Thyroid gland (tissue), 4 donors: ENCODE results near the gene RCCD1. TPM values are rescaled to one million over a fixed set of nuclear protein-coding genes. Genes with fewer than 3 reads are reported as not detected.

Source experiments
- DNase-seq, 2 donors: peaks; one replicate each; pipeline ENCODE4 v3.0.0-alpha.2; 2019
- H3K27ac ChIP-seq, 3 donors: fragments of 200-600 bp; sonication (generic); 1 replicate in 2 of 3; 2 replicates in 1 of 3; pipeline ENCODE4 v1.5.1; 2016 to 2019; ENCODE audit warnings: mild to moderate bottlenecking in 1 of 3, moderate library complexity in 1 of 3
- H3K27me3 ChIP-seq: fragments of 200-600 bp; sonication (generic); one replicate; pipeline ENCODE4 v1.5.1; 2019
- H3K36me3 ChIP-seq, 2 donors: fragments of 200-600 bp; sonication (generic); one replicate each; pipeline ENCODE4 v1.5.1; 2016 to 2019
- H3K4me1 ChIP-seq, 2 donors: fragments of 200-600 bp; sonication (generic); one replicate each; pipeline ENCODE4 v1.5.1; 2017 to 2019
- H3K4me3 ChIP-seq, 3 donors: fragments of 200-600 bp; sonication (generic); replicated peaks in 1 of 3; 1 replicate in 2 of 3; 2 replicates in 1 of 3; pipeline ENCODE4 v1.5.1; 2016; ENCODE audit warnings: mild to moderate bottlenecking in 1 of 3
- H3K9me3 ChIP-seq: fragments of 200-600 bp; sonication (generic); one replicate; pipeline ENCODE4 v1.5.1; 2017
- CTCF ChIP-seq, 6 experiments: fragments of 200-600 bp in 3 of 6; fragments of 450-650 bp in 3 of 6; sonication (generic) in 3 of 6; IDR thresholded peaks; one replicate each; pipeline ENCODE4 v1.5.1; 2016 to 2019; ENCODE audit warnings: antibody characterized with exemption in 6 of 6, mild to moderate bottlenecking in 2 of 6, inconsistent platforms in 1 of 6, moderate library complexity in 1 of 6
- POLR2A ChIP-seq, 2 donors: fragments of 450-650 bp; IDR thresholded peaks; one replicate each; pipeline ENCODE4 v1.6.1; 2017; ENCODE audit warnings: antibody characterized with exemption in 2 of 2, mild to moderate bottlenecking in 2 of 2, moderate library complexity in 1 of 2
- WGBS, 2 donors: methylation state at CpG; one replicate each; pipeline ENCODE4 v1.1.5; 2017; 5-methylcytosine and 5-hydroxymethylcytosine counted together
- intact Hi-C: fragments of 100-400 bp; cut with DNase I; formaldehyde crosslinking; loops from one replicate; pipeline ENCODE4 v1.15.1; 2023
- total RNA-seq, 4 donors: library from RNA; depleted of rRNA; stranded (reverse); fragments of >200 nt; gene quantifications; one replicate each; pipeline ENCODE4 v1.2.3, GENCODE V29; 2016

Gene RCCD1
- total RNA-seq, 4 donors from 2014 or later: 7.6 to 15.2 (median 9.9) TPM

DNA sequence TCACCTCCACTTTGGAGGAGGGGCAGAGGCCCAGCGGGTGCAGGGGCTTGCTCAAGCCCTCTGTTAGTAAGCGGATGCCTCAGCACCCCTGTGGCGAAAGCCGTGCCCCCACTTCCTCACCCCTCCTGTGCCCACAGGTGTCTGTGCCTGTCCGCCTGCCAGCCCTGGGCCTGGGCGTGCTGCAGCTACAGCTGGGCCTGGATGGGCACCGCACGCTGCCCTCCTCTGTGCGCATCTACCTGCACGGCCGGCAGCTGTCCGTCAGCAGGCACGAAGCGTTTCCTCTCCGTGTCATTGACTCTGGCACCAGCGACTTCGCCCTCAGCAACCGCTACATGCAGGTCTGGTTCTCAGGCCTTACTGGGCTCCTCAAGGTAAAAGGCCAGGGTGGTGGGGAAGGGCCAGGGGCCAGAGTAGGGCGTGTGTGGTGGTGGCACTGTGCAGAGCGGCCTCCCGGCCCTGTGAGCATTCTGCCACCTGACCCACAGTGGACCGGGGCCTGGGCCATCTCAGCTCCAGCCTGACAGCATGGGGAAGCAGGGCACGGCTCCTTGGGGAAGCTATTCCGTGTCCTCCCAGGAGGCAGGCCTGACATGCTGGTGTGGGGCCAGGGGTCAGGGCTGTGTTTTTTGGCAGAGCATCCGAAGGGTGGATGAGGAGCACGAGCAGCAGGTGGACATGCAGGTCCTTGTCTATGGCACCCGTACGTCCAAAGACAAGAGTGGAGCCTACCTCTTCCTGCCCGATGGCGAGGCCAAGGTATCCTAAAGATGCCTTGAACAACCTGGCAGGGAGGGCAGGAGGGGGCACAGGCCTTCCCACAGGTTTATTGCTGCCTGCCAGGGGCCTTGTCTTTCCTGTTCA, 42.5 kb upstream of the RCCD1 start:
- no peak for DNase-seq
- WGBS, 2 donors: 92 to 98% methylated on average over 21 to 22 of the region's 30 CpGs
- H3K27ac ChIP-seq: no peak overlapping the region
- no peak for TF ChIP-seq POLR2A (IDR thresholded peaks at IDR 0.05)
- TF ChIP-seq CTCF (IDR thresholded peaks at IDR 0.05): no peak
- no peaks in the 10 kb centered on the region for H3K9me3 ChIP-seq
- intact Hi-C loops: no loop called here
- peaks cover 85 to 86% of the 10 kb centered on the region in 2 donors for H3K36me3 ChIP-seq
- no peaks in the 10 kb centered on the region for H3K4me1 ChIP-seq
- no peak overlapping the region for H3K4me3 ChIP-seq
- no peaks in the 10 kb centered on the region for H3K27me3 ChIP-seq

- TF ChIP-seq CTCF (IDR thresholded peaks at IDR 0.05) (no peak), POLR2A (IDR thresholded peaks at IDR 0.05) (no peak)
- Histone ChIP-seq H3K27ac (no peak overlapping the region), H3K9me3 (no peaks in the 10 kb centered on the region), H3K4me1 (no peaks in the 10 kb centered on the region), H3K27me3 (no peaks in the 10 kb centered on the region), H3K4me3 (no peak overlapping the region), H3K36me3 (peaks cover 85 to 86% of the 10 kb centered on the region in 2 donors)
- intact Hi-C loops: no loop called here
- 97 to 99% methylated on average over 7 of the region's 7 CpGs for WGBS, 2 donors
- no peak for DNase-seq
Measured at GRCh38 chr15:90912770-90913075, 42.0 kb upstream of the RCCD1 start.

- intact Hi-C loops: no loop called here
- TF ChIP-seq CTCF (IDR thresholded peaks at IDR 0.05) (no peak), POLR2A (IDR thresholded peaks at IDR 0.05) (no peak)
- DNase-seq: no peak
- Histone ChIP-seq H3K36me3 (peaks cover 91 to 94% of the 10 kb centered on the region in 2 donors), H3K4me3 (no peak overlapping the region), H3K9me3 (no peaks in the 10 kb centered on the region), H3K27ac (no peak overlapping the region), H3K4me1 (no peaks in the 10 kb centered on the region), H3K27me3 (no peaks in the 10 kb centered on the region)
- 94 to 95% methylated on average over 12 of the region's 12 CpGs for WGBS, 2 donors
Measured at GRCh38 chr15:90913398-90913944, 41.2 kb upstream of the RCCD1 start.

GRCh38 chr15:90914305-90915080, 40.2 kb upstream of the RCCD1 start:
- no peaks in the 10 kb centered on the region for H3K4me1 ChIP-seq
- peaks cover 92 to 98% of the 10 kb centered on the region in 2 donors for H3K36me3 ChIP-seq
- TF ChIP-seq CTCF (IDR thresholded peaks at IDR 0.05) (no peak), POLR2A (IDR thresholded peaks at IDR 0.05) (no peak)
- DNase-seq: no peak
- H3K27me3 ChIP-seq: no peaks in the 10 kb centered on the region
- WGBS, 2 donors: 94 to 95% methylated on average over 22 of the region's 22 CpGs
- no peak overlapping the region for H3K27ac ChIP-seq
- no peaks in the 10 kb centered on the region for H3K9me3 ChIP-seq
- no peak overlapping the region for H3K4me3 ChIP-seq
- intact Hi-C loops: no loop called here
